Measurements from ENCODE around the gene KHDC1L.

GRCh38 chr6:73236144-73236750 is 11.0 kb upstream of the KHDC1L start:
- no peak for TF ChIP-seq CTCF (IDR thresholded peaks at IDR 0.05; ENCODE audit: insufficient read depth, low read length, poor library complexity, severe bottlenecking)
- TF ChIP-seq EZH2phosphoT487 (conservative IDR thresholded peaks at IDR 0.05; ENCODE audit: low read length) = no peak

Data from SU-DHL-6 (cell line).